ENCODE data around the gene RHOJ.
"Not testable (repeated sequence)": the region's sequence is repeated elsewhere in the genome, so short reads cannot be mapped to it uniquely, and the experiment has no call there.

Gene RHOJ

DNA sequence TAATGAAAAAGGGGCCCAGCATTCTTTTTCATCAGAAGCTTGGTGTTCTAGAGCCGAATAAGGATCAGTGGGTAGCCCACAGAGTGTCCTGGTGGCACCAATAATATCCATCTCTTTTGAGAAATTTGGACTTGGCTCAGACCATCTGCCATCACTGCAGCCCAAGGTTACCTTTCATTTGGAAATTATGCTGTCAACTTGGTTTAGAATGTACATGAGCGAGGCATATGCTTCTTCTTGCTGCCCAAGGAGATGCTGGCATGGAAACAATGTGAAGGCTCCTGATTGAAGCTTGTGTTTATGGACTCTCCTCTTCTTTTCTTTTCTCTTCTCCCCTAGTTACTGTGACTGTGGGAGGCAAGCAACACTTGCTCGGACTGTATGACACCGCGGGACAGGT lies 64.5 kb downstream of the RHOJ start:
- DNase-seq (ENCODE audit: low spot score), result no peak

DNA sequence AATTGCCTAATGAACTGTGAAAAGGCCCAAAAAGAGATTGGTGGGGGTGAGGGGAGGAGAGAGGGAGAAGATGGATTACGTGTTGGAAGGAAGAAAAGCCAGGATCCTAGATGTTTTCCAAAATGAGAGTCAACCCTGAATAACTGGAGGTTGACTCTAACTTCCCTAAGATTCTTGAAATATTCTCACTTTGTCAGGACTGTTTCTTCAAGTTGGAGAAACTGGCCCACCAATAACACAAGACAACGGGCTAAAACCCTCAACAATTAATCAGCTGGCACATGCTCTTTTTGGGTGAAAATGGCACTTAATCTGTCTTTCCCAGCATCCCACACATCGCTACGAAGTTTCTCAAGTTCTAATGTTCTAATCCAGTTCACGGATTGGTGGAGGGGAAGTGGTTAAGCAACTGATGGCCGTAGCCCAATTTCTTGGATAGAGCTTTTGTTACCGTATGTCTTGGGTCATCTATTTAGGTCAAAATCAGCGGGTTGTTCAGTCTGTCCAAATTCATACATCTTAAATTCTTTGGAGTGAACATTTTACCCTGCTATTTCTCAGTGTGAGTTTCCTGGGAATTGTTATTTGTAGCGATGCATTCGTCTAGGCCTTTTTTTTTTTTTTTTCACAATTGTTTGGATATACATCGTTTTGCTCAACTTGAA lies 65.5 kb downstream of the RHOJ start:
- DNase-seq (ENCODE audit: low spot score), result no peak

GRCh38 chr14:63273129-63273528 lies 68.9 kb downstream of the RHOJ start:
- no peak for DNase-seq (ENCODE audit: low spot score)

GRCh38 chr14:63273717-63274655 lies 69.7 kb downstream of the RHOJ start:
- peak; percentile 11 for DNase-seq (ENCODE audit: low spot score)

DNA sequence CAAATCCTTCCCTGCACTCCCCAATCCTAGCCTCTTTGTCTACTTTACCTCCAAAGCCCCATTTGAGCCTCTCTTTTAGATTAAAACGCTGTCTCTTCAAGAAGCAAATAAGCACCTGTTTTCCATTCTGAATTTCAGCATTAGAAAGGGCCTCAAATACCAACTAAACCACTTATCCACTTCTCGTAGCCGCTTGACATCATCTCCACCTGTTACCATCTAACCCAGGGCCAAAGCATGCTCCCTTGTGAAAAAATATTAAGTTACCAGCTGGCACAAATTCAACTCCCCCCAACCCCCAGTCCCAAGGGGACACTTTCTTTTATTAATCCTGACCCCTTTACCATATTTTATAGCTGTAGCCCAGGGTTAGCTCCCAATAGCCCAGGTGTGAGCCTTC lies 71.4 kb downstream of the RHOJ start:
- no peak for DNase-seq (ENCODE audit: low spot score)

DNA sequence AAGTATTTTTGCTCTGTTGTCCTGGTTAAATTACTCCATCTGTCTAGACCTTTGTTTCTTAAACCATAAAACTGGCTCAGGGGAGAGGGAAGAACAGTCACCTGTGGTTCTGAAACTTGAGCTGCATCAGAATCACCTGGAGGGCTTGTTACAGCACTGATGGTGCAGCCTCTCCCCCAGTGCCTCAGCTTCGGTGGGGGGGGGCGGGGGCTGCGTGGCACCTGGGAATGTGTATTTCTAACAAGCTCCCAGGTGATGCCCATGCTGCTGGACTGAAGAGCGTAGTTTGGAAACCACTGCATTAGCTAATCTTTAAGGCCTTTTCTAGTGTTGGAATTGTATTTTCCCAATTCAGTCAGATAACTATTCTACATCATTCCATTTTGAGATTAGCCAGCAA lies 71.8 kb downstream of the RHOJ start:
- DNase-seq (ENCODE audit: low spot score), result no peak

DNA sequence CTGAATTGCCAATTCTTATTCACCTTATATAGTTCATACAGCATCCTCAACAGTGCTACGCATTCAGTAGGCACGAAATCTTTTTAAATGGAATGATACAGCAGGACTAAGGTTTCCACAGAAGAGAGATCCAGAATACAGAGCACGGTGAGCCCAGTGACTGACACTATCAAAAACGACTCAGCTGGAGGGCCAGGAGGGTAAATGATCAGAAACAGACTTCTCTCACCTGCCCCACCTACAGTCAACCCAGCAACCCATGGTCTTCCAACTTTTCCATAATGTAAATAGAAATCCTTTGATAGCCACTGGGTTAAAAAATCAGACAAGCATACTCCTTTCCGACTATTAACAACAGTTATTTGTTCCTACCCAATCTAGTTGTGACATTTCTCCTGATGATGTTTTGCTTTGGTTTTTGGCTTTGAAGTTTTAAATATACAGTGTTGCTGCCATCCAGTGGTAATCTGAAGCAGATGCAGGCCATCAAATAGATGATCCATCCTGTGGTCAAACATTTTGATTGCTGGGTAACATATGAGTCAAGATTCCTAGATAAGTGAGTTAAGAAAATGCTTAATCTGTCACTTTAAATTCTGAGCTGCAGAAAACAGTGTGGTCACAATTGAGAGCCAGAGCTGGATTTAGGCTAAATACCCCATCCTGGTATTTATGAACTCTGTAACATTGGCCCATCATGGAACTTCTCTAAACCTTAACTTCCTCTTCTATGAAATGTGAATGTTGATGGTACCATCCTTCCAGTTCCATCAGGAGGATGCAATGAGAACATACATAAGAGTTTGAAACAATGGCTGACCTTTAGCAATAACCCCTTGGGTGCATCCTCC lies 72.5 kb downstream of the RHOJ start:
- DNase-seq (ENCODE audit: low spot score), result peak; percentile 78

GRCh38 chr14:63277591-63278183 lies 73.4 kb downstream of the RHOJ start:
- no peak for DNase-seq (ENCODE audit: low spot score)

DNA sequence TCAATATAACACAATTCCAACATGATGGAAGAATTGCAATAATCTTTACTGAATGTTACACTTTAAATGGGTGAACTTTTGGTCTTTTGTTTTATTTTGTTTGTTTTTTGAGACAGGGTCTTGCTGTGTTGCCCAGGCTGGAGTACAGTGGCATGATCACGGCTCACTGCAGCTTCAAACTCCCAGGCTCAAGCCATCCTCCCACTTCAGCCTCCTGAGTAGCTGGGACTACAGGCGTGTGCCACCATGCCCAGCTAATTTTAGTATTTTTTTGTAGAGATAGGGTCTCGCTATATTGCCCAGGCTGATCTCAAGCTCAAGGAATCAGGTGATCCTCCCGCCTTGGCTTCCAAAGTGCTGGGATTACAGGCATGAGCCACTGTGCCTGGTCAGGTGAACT lies 75.7 kb downstream of the RHOJ start:
- not testable (repeated sequence) for DNase-seq (ENCODE audit: low spot score)

DNA sequence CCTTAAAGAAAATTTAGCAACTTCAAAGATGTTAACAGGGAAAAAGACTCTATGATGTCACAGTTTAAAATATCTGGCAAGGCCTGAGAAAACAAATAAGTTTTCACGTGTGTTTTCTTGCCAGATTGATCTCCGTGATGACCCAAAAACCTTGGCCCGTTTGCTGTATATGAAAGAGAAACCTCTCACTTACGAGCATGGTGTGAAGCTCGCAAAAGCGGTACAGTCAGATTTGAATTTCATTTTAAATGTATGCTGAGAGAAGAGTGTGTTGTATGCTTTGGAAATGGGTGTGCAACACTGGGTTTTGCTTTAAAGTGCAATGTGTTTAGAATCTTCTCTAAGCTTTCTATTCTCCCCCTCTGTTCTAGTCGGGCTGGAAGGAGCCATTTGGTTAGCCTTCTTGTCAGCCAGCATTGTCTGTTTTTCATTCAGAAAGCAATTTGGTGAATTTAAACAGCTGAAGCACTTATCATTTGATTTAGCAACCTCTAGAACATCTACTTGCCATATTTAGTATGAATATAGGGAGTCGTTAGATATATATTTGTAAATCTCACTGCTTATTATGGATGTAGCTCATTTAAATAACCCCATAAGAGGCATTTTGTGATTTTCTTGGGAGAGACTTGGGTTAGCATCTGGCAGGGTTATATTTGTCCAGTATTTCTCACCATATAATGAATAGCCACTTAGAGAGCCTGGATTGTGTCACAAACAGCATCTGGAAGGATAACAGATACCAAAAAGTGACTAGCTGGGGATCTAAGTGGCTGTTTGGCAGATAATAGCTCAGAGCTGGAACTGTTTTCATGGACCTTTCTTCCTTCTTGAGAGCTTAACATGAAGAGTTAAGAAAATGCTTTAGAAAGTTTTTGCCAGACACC lies 79.0 kb downstream of the RHOJ start:
- no peak for DNase-seq (ENCODE audit: low spot score)

- no peak for DNase-seq (ENCODE audit: low spot score)
Observed at GRCh38 chr14:63283884-63284248, 79.6 kb downstream of the RHOJ start.

DNA sequence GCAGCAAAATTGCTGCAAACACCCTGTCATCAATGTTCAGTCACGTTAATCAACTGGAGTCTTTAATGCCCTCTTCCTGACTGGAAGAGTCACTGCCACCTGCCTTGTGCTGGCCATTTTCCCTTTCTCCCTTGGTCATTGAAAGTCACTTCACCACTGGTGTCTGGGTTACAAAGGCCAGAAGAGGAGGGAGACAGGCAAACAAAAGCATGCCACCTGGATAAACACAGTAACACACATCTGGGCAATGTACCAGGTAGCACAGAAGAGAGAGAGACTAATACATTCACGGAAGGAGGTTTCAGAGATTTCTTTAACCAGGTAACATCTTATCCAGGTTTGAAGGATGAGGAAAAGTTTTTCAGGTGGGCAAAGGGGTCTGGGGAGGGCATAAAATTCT lies 81.8 kb downstream of the RHOJ start:
- DNase-seq (ENCODE audit: low spot score), result no peak

DNA sequence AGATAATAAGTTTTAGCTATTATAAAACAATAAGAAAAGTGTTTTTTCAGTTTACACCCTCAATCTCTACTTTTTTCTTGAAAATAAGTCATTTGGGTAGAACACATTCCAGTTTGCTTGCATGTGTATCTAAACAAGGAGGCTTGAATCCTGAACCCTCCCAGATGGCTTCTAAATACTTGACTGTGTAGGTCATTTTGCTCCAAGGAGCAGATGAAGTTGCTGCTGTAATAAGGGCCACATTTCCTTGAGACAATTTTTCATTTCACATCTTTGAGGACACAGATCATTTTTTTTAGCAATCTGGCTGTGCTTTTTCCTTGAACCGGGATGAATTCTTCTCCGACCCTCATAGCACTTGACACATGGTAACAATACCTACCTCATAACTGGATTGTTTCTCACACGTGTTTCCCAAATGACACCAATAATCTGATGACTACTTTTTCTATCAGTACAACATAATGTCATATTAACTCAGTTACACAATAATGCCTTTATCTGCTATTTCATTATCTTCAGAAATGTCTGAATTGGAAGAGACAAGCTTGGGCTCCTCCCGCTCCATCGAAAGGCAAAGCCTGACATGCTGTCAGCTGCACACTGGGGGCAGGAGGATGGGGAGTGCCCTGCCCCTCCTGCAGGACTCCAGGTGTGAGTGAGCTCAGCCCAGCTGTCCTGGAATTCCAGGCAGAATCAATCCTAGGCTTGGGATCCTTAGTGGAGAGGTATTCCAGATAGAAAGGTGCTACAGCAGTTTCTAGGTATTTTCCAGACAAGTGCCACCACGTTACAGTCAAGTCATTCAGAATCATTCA lies 83.6 kb downstream of the RHOJ start:
- DNase-seq (ENCODE audit: low spot score), result peak; percentile 60

- DNase-seq (ENCODE audit: low spot score), result no peak
Observed at GRCh38 chr14:63288853-63289252, 84.6 kb downstream of the RHOJ start.

DNA sequence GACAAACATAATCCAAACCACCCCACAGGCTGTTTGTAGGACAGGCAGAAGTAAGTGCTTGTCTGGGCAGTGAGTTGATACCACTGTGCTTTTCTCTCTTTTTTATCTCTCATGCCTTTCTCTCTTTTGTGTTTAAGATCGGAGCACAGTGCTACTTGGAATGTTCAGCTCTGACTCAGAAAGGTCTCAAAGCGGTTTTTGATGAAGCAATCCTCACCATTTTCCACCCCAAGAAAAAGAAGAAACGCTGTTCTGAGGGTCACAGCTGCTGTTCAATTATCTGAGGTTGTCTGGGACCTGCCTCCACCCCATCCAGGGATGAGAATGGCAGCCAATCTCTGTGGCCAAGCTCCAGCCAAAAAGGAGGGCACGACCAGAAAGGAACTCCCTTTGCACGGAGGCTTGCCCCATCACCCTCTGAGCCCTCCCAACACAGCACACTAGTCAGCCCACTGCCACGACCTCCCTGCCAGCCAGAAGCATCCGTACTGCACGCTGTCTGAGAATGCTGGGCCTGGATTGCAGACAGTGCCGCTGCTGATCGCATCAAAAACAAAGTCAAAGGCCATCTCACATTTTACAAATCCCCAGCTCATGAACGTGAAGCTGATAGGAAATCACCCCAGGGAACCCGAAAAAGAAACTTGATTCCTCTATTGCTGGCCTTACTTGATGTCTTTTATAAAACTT lies 86.6 kb downstream of the RHOJ start:
- DNase-seq (ENCODE audit: low spot score), result peak; percentile 43

- DNase-seq (ENCODE audit: low spot score), result no peak
Observed at GRCh38 chr14:63292805-63293204, 88.6 kb downstream of the RHOJ start.

- DNase-seq (ENCODE audit: low spot score), result no peak
Observed at GRCh38 chr14:63295231-63295685, 91.0 kb downstream of the RHOJ start.

GRCh38 chr14:63296060-63296563 lies 91.9 kb downstream of the RHOJ start:
- DNase-seq (ENCODE audit: low spot score), result peak; percentile 33

GRCh38 chr14:63297372-63298063 lies 93.3 kb downstream of the RHOJ start:
- DNase-seq (ENCODE audit: low spot score), result no peak
